GM21825 (cell line): ENCODE measurements around the gene NARS2.
"Not testable (repeated sequence)": the region's sequence is repeated elsewhere in the genome, so short reads cannot be mapped to it uniquely, and the experiment has no call there.

Experiments
- ATAC-seq: cut with Tn5 transposase; IDR thresholded peaks from one replicate; pipeline ENCODE4 v1.9.1; 2021; ENCODE audit warnings: mild to moderate bottlenecking, moderate library complexity; ENCODE audit not compliant: unreplicated experiment

The NARS2 gene

GRCh38 chr11:78499971-78500370, 74.7 kb downstream of the NARS2 start:
- no peak for ATAC-seq

GRCh38 chr11:78497293-78497692, 77.4 kb downstream of the NARS2 start:
- no peak for ATAC-seq

DNA sequence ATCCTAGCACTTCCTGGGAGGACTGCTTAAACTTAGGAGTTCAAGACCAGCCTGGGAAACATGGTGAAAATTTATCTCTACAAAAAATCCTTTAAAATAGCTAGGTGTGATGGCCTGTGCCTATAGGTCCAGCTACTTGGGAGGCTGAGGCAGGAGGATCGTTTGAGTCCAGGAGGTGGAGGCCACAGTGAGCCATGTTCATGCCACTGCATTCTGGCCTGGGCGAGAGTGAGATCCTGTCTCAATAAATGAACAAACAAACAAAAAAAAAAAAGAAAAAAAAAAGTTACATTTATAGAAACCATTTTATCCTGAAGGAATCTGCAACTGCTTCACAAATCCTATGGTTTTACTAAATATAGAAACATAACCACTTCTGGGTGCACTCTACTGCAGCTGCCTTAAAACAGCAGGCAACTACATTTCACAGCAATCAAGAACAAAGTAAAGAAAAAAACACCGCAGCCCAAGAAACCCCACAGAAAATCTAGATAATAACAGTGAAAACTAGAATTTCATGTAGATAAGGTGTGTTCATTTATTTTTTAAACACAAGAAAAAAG, 81.2 kb downstream of the NARS2 start:
- no peak for ATAC-seq

GRCh38 chr11:78492973-78493372, 81.7 kb downstream of the NARS2 start:
- ATAC-seq = no peak

DNA sequence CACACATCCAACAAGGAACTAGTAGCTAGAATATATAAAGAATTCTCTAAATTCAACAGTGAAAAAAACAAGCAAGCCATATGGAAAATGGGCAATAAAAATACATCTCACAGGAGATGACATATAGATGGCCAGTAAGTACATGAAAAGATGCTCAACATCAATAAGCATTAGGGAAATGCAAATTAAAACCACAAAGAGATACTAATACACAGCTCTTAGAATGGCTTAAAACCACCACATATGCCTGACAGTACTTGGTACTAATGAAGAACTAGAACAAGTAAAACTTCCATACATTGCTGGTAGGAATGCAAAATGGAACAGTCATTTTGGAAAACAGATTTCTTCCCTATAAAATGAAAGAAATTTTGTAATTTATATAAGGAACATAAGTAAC, 85.5 kb downstream of the NARS2 start:
- ATAC-seq = no peak

- ATAC-seq = no peak
These were observed 96.1 kb downstream of the NARS2 start for GRCh38 chr11:78478536-78478935.

DNA sequence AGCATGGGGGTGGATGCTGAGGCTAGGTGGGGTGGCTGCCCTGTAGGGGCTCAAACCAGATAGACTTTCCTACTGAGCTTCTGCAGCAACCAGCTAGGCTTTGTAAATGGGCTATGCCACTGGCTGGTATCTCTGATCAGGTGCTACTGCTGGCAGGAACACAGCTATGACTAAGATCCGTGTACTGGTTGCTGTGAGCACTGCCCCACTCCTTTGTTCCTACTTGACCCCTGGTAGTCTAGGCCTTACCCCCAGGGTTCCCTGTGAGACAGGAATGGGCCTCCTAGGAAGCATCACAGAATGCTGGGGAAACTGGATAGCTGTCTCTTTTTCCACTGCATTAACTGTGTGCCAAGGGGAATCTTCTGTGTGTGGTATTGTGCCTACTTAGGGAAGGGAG, 98.6 kb downstream of the NARS2 start:
- ATAC-seq = no peak

DNA sequence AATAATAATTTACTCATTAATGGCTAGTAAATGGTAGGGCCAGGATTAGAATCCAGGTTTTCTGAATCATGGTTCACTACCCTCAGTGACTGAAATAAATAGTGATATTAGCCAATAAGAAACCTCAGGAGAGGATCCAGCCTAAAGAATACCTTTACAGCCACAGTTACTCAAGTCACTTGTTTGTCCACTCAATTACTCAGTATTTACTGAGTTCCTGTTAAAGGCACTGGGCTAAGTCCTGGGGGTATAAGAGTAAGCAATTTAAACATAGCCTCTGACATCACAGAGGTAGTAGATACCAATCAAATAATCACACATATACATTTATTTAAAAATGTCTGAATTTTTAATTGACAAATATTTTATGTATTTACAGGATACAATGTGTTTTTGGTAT, 100.2 kb downstream of the NARS2 start:
- ATAC-seq = no peak

- no peak for ATAC-seq
These were observed 101.8 kb downstream of the NARS2 start for GRCh38 chr11:78472905-78473304.

- no peak for ATAC-seq
These were observed 102.3 kb downstream of the NARS2 start for GRCh38 chr11:78472382-78472781.

GRCh38 chr11:78470861-78471442, 103.7 kb downstream of the NARS2 start:
- no peak for ATAC-seq

- no peak for ATAC-seq
These were observed 104.8 kb downstream of the NARS2 start for GRCh38 chr11:78469896-78470295.

GRCh38 chr11:78467931-78468330, 106.7 kb downstream of the NARS2 start:
- ATAC-seq = no peak

DNA sequence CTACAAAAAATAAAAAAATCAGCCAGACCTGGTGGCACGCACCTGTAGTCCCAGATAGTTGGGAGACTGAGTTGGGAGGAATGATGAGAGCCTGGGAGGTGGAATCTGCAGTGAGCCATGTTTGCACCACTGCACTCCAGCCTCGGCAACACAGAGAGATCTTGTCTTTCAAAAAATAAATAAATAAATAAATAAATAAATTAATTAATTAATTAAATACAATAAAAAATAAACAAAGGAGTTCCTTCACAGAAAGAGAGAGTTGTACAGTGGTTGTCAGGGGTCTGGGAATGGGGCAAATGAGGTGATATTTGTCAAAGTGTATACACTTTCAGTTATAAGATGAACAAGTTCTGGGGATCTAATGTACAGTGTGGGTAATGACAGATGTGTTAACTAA, 107.3 kb downstream of the NARS2 start:
- no peak for ATAC-seq

DNA sequence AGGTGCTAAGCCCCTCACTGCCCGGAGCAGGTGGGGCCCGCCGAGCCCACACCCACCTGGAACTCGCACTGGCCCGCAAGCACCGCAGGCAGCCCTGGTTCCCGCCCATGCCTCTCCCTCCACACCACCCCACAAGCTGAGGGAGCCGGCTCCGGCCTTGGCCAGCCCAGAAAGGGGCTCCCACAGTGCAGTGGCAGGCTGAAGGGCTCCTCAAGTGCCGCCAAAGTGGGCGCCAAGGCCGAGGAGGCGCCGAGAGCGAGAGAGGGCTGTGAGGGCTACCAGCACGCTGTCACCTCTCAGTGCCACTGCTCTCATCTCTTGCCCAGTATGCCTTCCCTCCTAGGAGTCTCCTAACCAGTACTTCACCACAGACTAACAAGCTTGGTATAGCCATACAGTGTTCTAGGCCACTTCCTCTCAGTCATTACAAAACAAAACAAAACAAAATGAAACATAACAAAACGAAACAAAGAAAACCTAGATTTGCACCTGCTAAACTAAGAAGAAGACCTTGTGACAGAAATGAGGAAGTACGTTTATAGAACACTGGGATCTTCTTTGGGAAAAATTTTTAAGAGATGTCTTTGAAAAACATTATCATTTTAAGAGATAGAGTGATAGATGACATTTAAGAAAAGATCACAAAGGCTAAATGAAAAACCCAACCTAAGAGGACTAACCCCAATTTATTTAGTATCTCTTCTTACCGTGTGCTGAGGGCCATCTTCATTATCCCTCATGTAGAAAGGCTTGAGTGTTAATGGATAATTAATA, 109.3 kb downstream of the NARS2 start:
- ATAC-seq = peak; percentile 98

DNA sequence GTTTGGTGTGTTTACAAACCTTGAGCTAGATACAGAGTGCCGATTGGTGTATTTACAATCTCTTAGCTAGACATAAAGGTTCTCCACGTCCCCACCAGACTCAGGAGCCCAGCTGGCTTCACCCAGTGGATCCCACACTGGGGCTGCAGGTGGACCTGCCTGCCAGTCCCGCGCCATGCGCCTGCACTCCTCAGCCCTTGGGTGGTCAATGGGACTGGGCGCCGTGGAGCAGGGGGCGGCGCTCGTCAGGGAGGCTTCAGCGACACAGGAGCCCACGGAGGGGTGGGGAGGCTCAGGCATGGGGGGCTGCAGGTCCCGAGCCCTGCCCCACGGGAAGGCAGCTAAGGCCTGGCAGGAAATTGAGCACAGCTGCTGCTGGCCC, 109.9 kb downstream of the NARS2 start:
- not testable (repeated sequence) for ATAC-seq

- ATAC-seq = no peak
These were observed 114.2 kb downstream of the NARS2 start for GRCh38 chr11:78460471-78460870.

- no peak for ATAC-seq
These were observed 114.9 kb downstream of the NARS2 start for GRCh38 chr11:78459738-78460137.

GRCh38 chr11:78457448-78457847, 117.2 kb downstream of the NARS2 start:
- no peak for ATAC-seq

- ATAC-seq = no peak
These were observed 121.3 kb downstream of the NARS2 start for GRCh38 chr11:78453140-78453935.

DNA sequence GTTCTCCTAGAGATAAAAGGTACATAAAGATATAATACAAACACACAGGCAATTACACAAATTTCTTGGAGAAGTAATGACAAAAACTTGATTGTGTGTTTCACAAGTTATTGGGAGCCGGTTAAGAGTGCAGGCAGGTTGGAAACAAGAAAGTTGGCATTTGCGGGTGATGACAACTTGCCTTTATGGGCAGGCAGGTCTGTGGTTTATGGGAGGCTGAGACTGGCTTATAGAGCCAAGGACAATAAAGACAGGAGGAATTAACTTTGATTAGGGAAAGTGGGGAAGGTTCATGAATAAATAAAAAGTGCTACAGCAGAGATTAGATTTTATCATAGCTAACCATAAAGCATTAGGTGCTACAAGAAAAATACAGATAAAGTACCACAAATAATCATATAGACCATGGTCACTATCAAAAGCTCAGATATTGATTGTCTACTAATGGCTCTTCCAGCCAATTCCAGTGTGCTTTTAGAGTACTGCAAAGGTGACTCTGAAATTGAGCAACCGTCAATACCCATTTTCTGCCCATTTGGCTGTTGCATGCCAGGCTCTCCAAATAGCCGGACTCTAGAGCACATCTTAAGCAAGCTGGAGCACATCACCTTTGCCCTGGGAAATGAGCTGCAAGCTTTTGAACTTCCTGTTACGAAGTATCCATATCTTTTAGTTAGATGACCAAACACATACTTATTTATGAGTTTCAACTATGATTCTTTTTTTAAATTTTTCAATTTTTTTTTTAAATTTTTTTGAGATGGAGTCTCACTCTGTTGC, 123.1 kb downstream of the NARS2 start:
- no peak for ATAC-seq
